GM18873 (cell line): ENCODE data around the gene CCNF.
"Not testable (repeated sequence)": the region's sequence is repeated elsewhere in the genome, so short reads cannot be mapped to it uniquely, and the experiment has no call there.

Experiments used
- ATAC-seq: cut with Tn5 transposase; IDR thresholded peaks from one replicate; pipeline ENCODE4 v1.9.1; 2021; ENCODE audit warnings: mild to moderate bottlenecking, moderate library complexity, moderate number of reproducible peaks; ENCODE audit not compliant: unreplicated experiment, low FRiP score

CCNF gene, protein sequence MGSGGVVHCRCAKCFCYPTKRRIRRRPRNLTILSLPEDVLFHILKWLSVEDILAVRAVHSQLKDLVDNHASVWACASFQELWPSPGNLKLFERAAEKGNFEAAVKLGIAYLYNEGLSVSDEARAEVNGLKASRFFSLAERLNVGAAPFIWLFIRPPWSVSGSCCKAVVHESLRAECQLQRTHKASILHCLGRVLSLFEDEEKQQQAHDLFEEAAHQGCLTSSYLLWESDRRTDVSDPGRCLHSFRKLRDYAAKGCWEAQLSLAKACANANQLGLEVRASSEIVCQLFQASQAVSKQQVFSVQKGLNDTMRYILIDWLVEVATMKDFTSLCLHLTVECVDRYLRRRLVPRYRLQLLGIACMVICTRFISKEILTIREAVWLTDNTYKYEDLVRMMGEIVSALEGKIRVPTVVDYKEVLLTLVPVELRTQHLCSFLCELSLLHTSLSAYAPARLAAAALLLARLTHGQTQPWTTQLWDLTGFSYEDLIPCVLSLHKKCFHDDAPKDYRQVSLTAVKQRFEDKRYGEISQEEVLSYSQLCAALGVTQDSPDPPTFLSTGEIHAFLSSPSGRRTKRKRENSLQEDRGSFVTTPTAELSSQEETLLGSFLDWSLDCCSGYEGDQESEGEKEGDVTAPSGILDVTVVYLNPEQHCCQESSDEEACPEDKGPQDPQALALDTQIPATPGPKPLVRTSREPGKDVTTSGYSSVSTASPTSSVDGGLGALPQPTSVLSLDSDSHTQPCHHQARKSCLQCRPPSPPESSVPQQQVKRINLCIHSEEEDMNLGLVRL

DNA sequence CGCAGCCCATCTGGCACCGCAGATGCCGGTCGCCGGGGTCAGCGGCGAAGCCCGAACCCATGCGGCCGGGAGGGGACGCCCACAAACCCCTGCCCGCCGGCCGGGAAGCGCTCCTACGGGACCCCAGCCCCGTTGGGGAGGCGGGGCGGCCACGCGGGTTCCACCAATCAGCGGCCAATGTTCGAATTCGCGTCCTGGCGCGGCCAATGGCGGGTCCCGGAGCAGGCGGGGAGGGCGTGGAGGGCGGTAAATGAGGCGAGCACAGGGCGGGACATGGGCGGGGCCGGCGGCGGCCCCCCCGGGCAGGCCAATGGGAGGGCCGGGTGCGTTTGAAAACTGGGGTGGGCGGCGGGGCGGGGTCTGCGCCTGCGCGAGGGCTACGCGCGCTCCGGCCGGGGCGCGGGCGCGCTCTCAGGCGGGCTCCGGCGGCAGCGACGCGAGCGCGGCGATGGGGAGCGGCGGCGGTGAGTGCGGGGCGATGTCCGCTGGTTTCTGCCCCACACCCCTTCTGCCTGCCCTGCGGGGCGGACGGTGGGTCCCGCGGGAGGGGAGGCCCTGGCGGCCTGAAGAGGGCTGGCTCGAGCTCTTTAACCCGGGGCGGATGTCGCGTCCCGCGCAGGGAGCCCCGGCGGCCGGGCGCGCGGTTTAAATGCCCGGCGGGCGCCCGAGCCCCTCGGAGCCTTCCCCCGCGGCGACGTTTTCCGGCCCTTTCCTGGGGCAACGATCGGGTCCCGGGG is at the start of gene CCNF:
Gene CCNF, plus strand, starts transcription at position 414 of the 737 bp plus-strand sequence. Its CDS starts 35 bp downstream, at position 449.
- ATAC-seq, result peak; percentile 62

DNA sequence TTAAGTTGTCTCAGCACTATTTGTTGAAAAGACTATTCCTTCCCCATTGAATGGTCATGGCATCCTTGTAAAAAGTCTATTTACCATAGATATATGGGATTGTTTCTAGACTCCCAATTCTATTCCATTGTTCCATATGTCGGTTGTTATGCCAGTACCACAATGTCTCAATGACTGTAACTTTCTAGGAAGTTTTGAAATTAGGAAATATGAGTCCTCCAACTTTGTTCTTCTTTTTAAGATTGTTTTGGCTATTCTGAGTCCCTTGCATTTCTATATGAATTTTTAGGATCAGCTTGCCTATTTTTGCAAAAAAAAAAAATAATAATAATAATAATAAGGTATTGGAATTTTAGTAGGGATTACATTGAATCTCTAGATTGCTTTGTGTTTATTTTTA is 45.7 kb upstream of the CCNF start:
- ATAC-seq, result no peak

DNA sequence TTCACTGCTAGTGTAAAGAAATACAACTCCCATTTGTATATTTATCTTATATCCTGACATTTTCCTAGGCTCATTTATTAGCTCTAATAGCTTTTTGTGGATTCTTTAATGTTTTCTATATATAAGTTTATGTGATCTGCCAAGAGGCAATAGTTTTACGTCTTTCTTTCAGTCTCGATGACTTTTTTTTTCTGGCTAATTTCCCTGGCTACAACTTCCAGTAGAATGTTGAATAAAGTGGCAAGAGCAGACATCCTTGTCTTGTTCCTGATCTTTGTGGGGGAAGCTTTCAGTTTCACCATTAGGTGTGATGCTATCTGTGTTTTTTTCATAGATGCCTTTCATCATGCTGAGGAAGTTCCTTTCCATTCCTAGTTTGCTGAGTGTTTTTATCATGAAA is 44.8 kb upstream of the CCNF start:
- no peak for ATAC-seq

DNA sequence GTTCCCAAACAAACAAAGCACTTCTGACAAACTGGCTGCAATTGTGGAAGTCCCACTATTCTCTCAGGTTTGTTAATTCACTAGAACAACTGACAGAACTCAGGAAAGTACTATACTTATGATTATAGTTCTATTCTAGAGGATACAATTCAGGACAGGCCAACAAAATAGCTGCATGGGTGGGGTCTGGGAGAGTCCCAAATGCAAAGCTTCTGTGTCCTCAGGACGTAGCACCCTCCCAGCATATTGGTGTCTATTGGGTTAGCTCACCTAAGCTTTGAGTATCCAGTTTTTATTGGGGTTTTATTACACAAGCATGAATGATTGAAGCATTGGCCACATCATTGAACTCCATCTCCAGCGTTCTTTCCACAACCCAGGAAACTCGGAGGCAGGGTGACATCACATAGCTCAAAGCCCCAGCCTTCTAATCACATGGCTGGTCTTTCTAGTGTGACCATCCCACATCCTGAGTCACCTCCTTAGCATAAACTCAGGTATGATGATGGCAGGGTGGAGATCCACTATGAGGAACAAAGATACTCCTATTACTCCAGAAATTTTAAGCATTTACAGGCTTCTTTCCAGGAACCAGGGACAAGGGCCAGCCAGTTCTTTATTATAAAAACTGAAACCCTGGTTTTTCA is 43.9 kb upstream of the CCNF start:
- ATAC-seq, result no peak

DNA sequence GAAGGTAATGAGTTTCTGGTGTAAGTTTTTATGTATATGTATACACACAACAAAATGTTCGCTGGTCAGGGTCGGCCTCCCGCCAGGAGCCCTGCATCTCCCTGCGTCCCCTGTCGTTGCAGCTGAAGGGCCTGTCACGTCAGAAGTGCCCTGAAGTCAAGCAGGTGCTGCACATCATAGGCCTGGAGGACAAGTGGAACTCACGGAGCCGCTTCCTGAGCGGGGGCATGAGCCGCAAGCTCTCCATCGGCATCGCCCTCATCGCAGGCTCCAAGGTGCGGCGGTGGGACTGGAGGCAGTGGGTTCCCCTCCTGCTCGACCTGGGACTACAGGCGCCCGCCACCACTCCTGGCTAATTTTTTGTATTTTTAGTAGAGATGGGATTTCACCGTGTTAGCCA is 43.3 kb upstream of the CCNF start:
- not testable (repeated sequence) for ATAC-seq

DNA sequence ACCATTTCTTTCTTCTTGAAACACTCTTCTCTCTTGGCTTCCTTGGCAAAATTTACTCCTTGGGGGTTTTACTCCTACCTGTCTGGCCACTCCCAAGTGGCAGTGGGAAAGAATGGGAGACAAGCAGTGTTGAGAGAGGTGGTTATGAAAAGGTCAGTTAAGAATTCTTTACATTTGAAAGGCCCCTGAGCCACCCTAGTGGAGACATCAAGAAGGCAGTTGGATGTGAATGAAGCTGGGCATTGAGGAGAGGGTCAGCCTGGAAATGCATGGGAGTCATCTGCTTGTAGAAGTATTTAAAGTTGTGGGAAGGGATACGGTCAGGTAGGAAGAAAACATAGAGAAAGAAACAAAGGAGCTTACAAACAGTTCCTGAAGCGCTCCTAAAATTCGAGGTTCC is 42.3 kb upstream of the CCNF start:
- ATAC-seq, result no peak

DNA sequence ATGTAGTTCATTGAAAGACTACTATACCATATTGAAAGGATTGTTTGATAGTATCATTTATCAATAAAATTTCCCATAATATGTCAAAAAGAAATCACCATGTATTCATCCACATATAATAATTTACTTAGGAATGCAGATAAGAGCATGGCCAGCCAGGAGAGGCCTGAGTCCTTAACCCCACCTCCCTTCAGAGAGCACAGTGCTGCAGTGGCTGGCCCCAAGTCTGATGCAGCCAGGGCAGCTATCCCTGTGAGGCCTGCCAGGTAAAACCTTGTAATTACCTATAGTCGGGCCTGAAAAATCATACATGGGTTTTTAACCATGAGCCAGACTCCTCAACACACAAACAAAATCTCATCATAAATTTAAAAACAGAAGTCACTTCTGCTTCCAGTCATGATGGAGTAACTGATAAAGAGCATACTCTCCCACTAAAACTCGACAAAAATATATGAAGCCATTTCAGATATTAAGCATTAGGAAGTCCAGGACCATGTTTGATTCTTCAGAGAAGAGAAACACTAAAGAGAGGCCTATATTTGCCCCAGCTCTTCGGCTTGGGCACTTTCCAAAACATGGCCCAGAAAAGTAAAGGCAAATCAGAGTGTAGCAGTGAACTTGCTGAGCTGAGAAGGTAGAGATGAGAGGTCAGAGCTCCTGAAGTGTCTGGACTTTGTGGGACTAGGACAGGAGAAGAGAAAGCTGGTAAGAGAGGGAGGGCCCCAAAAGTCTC is 40.9 kb upstream of the CCNF start:
- ATAC-seq, result no peak

DNA sequence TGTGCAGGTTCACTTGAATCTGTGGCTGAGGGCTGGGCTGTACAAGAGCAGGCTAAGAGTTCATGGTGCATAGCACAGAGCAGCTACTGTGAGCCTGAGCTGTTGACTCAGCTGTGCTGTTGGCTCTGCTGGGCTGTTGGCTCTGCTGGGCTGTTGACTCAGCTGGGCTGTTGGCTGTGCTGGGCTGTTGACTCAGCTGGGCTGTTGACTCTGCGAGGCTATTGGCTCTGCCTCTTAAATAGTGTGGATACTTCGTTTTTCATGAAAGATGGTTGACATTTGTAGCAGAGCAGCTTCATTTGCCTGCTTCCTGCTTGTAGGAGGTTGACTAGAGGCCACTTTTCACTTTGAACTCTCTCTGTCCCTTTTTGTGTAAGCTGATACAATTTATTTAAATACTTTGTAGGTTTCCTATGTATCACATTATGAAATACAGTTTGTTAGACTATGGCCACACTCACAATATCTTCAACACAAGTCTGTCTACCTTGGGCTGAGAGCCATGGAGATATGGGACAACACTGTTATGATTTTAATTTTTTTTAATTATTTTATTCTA is 40.3 kb upstream of the CCNF start:
- ATAC-seq, result no peak

DNA sequence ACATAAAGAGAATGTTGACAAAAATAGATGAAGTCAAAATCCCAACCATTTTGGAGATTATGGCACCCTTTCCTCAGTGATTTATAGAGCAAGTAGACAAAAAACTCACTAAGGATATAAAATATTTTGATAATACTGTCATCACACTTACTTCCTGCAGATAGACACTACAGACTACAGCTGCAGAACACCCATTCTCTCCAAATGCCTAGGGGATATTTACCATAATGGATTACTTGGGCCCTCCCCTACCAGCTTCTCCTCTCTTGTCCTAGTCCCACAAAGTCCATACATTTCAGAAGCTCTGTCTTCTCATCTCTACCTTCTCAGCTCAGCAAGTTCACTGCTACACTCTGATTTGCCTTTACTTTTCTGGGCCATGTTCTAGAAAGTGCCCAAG is 37.2 kb upstream of the CCNF start:
- ATAC-seq, result no peak

DNA sequence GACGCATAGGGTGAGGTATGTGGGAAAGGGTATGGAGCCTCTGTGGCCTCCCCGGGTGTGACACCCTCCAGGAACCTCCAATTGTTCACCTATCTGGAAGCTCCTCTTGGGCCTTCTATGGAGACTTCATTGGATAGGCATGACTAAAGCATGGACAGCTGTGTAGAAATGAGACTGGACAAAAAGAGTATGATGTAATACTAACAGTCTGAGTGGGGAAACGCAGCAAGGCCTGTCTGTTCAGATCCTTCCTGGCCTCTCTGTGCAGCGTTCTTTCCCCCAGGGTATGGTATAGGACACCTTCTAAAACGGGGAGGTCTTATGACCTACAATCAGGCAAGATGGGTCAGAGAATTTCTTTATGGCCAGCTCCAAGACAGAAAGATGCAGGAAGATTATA is 30.7 kb upstream of the CCNF start:
- ATAC-seq, result no peak

DNA sequence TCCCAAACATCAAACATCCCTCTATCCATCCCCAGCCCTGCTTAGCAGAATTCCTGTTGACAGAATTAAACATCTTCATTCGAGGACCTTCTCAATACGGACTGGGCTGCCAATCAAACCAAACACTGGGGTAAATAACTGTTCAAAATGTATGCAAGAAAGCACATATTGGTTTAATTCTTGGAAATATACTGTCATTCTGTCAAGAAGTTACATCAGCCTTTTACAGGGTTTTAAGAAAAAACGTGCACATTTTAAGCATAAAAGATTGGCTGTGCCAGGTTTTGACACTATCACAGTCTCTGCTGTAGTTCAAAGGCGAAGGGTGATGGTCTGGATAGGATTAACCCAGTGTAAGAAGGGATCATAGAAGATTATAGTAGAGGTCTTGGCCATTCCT is 25.1 kb upstream of the CCNF start:
- ATAC-seq, result no peak

DNA sequence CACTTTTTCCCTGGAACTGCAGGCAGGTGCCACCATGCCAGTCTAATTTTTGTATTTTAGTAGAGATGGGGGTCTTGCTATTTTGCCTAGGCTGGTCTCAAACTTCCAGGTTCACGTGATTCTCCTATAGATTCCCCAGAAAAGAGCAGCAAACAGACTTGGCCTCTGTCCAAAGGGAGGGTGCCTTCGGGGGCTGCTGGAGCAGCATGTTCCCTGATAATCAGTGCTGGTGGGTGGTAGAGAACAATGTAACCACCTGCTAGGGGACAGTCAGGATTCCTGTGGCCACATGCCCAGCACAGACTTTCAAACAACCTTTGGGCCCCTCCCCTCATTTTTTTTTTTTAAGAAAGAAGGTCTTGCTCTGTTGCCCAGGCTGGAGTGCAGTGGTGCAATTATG is 14.2 kb upstream of the CCNF start:
- ATAC-seq, result no peak

DNA sequence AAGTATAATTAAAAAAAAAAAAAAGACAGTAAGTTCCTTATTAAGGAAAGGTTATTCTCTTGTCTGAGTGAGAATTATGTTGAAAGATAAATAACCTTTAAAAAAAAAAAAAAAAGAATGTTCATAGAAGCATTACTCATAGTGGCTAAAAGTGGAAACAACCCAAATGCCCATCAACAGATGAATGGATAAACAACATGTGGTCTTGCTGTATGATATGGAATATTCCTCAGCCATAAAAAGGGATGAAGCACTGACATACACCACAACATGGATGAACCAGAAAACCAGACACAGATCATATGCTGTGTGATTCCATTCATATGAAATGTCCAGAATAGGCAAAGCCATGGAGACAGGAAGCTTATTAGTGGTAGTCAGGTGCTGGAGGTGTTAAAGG is 9.2 kb upstream of the CCNF start:
- no peak for ATAC-seq

DNA sequence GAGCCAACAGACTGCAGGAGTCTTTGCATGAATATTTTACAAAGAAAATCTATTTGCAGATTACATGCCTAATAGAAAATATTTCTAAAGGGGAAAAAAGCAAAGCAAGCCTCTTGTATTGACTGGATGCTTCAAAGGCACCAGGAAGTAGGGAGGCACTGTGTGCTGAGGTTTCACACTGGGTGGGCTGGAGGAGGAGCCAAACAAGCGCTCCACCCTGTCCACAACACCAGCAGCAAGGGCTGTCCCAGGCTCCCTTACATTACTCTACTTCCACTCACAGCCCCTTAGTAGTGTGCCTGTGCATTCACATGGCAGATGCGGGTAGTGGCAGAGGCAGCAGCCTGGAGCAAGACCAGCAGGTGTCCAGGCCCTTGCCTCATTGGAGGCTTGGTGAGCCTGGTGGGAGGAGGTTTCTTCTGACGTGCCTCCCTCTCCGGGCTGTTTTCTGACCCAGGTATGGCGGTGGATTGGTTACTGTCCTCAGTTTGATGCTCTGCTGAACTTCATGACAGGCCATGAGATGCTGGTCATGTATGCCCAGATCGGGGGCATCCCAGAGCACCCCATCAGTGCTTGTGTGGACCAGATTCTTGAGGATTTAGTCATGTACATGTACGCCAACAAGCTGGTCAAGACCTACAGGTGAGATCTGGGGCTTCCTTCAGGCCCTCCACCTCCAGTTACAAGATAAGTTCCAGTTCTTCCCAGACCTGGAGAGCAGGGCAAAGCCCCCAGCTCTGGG is 7.0 kb upstream of the CCNF start:
- ATAC-seq, result no peak

DNA sequence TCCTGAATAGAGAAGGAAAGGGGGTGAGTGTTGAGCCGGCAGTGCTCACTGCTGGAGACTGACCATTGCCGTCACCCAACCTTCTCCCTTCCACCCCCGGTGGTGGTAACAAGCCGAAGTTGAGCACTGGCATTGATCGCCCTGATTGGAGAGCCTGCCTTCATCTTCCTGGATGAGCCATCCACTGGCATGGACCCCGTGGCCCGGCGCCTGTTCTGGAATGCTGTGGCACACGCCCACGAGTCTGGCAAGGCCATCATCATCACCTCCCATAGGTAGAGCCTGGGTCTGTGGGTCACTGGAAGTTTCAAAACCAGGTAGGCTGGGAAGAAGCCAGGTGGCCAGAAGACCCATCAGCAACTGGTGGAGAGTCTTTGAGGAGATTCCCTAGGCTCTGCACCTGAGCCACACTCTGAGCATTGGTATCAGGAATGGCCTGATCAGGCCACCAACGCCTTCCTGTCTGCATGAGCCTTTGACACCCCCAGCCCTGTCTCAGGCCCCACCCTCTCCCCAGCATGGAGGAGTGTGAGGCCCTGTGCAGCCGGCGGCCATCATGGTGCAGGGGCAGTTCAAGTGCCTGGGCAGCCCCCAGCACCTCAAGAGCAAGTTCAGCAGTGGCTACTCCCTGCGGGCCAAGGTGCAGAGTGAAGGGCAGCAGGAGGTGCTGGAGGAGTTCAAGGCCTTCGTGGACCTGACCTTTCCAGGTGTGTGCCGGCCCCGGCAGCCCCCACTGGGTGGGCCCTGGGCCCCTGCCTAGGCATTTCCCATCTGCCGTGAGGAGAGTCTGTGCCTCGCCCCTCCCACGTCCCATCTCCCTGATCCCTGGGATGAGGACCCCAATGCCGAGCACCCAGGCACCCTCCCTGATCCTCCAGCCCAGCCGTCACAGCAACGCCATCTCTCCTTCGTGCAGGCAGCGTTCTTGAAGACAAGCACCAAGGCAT is 4.9 kb upstream of the CCNF start:
- ATAC-seq, result no peak

DNA sequence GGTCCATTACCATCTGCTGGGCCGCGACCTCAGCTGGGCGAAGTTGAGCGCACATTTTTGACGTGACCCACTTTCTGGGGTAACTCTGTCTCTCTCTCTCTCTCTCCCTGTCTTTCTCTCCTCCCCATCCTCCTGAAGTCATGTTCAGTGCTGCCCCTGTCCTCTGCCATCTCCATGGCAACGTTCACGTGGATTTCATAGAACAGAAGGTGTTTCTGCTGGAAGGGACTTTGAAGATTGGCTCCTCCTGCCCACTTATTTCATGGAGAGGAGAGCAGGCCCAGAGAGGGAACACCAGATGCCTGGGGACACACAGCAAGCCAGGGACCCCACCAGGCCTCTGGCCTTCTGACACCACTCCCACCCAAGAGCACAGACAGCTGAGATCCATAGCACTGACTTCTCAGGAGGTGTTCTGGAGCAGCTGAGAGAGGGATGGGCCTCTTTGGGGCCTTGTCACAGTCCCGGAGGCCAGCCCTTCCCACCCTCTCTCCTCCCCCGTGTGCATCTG is 4.2 kb upstream of the CCNF start:
- no peak for ATAC-seq

DNA sequence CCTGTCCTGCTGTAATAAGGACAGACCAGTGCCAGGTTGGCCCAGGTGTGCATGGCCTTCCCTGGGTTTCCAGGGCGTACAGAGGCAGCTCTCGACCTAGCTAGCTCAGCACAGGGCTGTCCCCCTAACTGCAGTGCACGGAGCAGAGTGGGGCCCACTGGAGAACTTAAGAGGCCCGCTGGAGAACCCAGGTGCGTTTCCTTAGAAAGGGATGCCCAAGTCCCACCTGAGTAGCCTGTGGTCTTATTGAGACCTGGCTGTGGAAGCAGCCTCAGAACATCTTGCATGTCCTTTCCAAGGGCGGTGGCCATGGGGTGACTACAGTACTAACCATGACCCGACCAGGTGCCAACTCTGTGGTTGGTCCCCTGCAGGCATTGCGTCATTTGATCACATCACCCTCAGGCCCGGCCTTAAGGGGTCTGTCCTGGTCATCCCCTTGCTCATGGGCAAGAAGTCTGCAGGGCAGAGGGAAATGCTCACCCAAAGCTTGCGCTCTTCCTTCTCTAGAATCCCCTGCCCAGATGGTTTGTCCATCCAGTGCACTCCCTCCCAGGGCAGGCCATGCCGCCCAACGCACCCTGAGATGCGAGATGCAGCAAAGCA is 3.3 kb upstream of the CCNF start:
- ATAC-seq, result no peak
